ENCODE results near the gene RELN.

RELN gene

GRCh38 chr7:103889451-103889850 lies 100.0 kb downstream of the RELN start:
- no peak for DNase-seq

- DNase-seq, result no peak
Observed at GRCh38 chr7:103888603-103889153, 100.8 kb downstream of the RELN start.

GRCh38 chr7:103887853-103888602 lies 101.4 kb downstream of the RELN start:
- DNase-seq, result no peak

- DNase-seq, result no peak
Observed at GRCh38 chr7:103887050-103887449, 102.4 kb downstream of the RELN start.

- DNase-seq, result no peak
Observed at GRCh38 chr7:103879928-103880600, 109.4 kb downstream of the RELN start.

GRCh38 chr7:103879411-103879810 lies 110.0 kb downstream of the RELN start:
- no peak for DNase-seq

GRCh38 chr7:103877565-103877964 lies 111.9 kb downstream of the RELN start:
- no peak for DNase-seq

- DNase-seq, result no peak
Observed at GRCh38 chr7:103875718-103876117, 113.7 kb downstream of the RELN start.

GRCh38 chr7:103871473-103871872 lies 118.0 kb downstream of the RELN start:
- DNase-seq, result no peak

- no peak for DNase-seq
Observed at GRCh38 chr7:103870664-103871063, 118.8 kb downstream of the RELN start.

- no peak for DNase-seq
Observed at GRCh38 chr7:103867874-103868273, 121.6 kb downstream of the RELN start.

GRCh38 chr7:103866919-103867318 lies 122.5 kb downstream of the RELN start:
- no peak for DNase-seq

- DNase-seq, result no peak
Observed at GRCh38 chr7:103865442-103865841, 124.0 kb downstream of the RELN start.

GRCh38 chr7:103862302-103863035 lies 127.0 kb downstream of the RELN start:
- no peak for DNase-seq

- no peak for DNase-seq
Observed at GRCh38 chr7:103859709-103860108, 129.7 kb downstream of the RELN start.

GRCh38 chr7:103857435-103857834 lies 132.0 kb downstream of the RELN start:
- DNase-seq, result no peak

GRCh38 chr7:103856929-103857328 lies 132.5 kb downstream of the RELN start:
- no peak for DNase-seq

- DNase-seq, result no peak
Observed at GRCh38 chr7:103855671-103856070, 133.8 kb downstream of the RELN start.

GRCh38 chr7:103854611-103855010 lies 134.8 kb downstream of the RELN start:
- DNase-seq, result no peak

- DNase-seq, result peak in 1 of 2 donors; percentile 12
Observed at GRCh38 chr7:103851357-103851756, 138.1 kb downstream of the RELN start.

GRCh38 chr7:103843689-103844480 lies 145.6 kb downstream of the RELN start:
- no peak for DNase-seq

- DNase-seq, result no peak
Observed at GRCh38 chr7:103833401-103833800, 156.1 kb downstream of the RELN start.

- DNase-seq, result no peak
Observed at GRCh38 chr7:103832438-103832837, 157.0 kb downstream of the RELN start.
